Fibroblast of skin of abdomen (primary cell): Measurements from ENCODE around the gene PLG.
A peak's percentile ranks its signal among the peaks of the same experiment; 100 is the strongest.
"Not testable (repeated sequence)": the region's sequence is repeated elsewhere in the genome, so short reads cannot be mapped to it uniquely, and the experiment has no call there.

Experiments used
- DNase-seq: peaks from one replicate; pipeline ENCODE4 v3.0.0-alpha.2; 2013

PLG gene

DNA sequence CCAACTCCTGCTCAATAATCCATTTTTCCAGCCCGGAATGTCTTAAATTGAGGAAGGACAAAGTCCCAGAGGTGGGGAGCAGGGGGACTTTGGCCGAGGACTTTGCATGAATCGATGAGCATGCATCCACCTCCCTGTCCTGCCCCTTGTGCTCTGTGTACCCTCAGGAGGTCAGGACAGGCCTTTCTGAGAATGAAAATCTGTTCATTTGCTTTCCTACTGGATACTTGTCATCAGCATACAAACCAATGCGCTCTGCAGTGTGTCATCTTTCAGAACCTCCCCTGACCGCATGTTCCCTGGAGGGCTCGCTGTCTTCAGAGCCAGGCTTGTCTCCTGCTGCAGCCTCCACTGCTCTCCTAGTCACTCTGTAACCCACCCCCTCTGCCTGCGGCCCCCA lies 2.6 kb downstream of the PLG start:
- not testable (repeated sequence) for DNase-seq

DNA sequence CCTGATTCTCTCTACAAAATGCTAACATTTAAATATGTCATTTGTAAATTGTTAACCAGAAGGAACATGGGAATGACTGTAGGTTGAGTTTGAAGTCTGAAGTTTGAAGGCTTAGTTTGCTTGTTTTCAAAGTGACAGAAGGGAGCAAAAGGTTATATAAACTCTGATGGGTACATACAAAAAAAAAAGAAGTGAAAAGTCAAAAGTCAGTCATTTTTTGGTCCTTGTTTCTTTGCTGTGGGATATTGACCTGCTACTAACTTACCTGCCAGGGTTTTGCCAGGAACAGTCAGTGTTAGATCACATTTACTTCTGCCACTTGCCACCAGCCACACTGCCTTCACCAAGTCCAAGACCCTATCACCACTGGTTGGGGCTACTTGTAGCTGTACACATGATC lies 6.9 kb downstream of the PLG start:
- DNase-seq = not testable (repeated sequence)

DNA sequence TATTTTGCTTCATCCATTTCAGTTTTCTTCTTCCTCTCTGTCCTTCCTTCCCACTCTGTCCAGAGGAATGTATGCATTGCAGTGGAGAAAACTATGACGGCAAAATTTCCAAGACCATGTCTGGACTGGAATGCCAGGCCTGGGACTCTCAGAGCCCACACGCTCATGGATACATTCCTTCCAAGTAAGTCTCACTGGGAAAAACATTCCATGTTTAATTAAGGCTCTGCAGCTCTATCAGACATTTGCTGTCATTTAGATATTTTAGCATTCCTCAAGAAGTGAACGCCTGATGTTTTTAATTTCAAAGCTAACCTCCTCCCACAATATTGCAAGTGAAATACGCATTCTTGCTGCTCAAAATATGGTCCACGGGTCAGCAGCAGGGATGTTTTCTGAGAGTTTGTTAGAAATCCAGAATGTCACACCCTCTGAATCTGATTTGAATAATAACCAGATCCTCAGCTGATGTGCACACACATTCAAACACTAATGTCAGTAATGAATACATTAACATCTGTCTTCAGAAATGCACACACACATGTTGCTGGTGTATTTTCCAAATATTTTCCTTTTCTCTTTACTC lies 12.8 kb downstream of the PLG start:
- peak; percentile 53 for DNase-seq

DNA sequence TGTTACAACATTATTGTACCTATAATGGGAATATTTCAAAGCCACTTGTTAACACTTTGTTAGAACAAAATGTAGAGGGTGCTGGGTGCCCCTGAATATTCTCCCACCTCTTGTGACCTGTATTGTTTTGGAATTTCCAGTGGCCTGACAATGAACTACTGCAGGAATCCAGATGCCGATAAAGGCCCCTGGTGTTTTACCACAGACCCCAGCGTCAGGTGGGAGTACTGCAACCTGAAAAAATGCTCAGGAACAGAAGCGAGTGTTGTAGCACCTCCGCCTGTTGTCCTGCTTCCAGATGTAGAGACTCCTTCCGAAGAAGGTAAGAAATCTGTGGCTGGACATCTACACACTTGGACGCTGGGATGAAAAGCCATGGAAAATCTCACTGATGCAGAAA lies 28.9 kb downstream of the PLG start:
- no peak for DNase-seq

DNA sequence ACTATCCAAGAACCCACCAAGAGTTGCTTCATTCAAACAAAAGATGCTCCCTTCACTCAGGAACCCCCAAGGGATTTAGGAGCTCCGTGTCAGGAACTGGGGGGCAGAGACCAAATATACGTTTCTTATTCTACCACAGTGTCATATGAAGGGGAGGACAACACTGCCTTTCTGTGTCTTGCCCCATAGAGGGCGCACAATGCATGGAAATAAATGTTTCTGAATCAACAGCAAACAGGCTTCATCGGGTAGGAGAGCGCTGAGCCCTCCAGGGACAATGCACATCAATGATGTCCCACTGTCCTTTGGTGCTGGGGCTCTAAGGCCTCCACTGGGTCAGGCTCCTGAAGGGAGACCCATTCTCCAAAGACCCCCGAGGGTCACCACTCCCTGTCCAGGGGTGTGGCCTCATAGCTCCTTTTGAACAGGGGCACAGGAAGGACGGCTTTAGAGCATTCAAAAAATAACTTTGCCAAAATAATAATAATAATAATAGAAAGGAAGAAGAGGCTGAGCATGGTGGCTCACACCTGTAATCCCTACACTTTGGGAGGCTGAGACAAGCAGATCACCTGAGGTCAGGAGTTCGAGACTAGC lies 31.1 kb downstream of the PLG start:
- peak; percentile 32 for DNase-seq

DNA sequence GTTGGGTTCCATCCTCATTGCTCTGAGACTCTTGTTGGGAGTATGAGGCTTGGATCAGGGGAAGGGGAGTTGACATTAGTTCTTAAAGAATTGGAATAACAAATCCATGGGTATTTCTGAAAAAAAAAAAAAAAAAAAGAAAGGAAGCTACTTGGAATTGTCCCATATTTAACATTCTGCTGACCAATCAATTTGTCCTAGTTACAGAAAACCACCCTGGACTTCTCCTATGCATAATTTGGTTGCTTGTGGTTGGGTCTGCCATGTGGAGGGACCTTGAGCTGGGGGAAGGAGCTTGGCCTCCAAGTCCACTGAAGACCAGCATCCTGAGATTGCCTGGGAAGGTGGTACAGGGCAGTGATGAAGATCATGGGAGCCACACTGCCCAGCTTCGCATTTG lies 32.6 kb downstream of the PLG start:
- no peak for DNase-seq

DNA sequence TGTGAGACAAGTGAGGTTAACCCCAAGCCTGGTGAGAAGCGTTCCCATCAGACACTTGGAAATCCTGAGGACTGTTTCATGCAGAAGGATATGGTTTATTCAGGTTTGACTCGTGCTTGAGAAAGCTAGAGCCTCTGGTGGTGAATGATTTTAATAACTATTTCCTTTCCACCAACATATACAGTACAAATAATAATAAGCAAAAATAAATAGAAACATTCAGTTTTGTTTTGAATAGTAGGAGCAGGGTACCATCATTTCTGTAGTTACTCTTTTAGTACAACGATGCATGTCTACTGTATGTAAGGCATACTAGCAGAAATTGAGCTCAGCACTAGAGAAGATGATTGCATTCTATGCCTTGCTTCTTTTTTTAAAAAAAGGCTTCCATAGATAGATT lies 33.5 kb downstream of the PLG start:
- DNase-seq = no peak

DNA sequence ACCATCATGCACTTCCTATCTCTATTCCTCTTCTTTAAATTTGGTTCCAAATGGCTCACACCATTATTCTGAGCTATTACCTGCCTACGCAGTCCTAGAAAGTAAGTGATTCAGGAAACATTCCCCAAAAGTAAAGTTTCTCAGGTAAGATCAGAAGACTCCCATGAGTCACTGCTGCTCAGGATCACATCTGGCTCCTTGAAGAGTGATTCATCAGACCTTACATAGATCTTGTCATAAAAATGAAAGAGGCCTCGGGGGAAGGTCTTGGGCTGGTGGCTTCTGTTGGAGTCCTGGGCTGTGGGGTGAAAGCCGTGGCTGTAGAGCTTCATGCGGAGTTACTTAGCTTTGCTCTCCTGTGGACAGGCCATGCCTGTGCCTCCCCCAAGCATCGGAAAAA lies 35.9 kb downstream of the PLG start:
- DNase-seq = no peak

DNA sequence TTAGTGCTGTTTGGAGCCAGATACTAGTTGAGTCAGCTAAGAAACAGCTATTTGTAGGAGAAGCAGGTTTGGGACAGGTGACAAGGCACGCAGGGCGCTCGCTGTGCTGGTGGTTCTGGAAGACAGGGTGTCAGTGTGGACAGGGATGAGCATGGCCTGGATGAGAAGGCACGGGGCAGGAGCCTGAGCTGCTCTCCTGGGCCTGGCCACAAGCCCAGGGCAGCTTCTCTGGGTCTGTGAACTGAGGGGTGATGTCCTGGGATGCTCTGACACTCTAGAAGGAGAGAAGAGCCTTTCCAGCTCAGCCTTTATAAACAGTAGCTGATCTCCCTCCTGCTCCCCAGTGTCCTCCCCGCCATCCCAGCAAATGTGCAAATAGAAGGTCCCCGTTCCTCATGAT lies 37.9 kb downstream of the PLG start:
- no peak for DNase-seq

DNA sequence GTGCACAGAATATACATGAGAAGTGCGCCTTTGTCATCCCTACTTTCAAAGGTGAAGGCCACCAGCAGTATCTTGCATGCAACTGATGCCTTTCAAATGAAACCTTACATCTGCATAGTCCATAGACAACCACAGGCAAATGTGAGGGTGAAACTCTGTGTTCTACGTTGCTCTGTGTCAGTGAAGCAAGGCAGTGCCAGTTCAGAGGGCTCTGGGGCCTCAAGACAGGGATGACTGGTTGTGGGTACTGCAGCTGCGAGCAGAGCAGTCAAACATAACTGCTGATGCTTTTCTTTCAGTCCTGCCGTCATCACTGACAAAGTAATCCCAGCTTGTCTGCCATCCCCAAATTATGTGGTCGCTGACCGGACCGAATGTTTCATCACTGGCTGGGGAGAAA lies 39.0 kb downstream of the PLG start:
- DNase-seq = not testable (repeated sequence)

DNA sequence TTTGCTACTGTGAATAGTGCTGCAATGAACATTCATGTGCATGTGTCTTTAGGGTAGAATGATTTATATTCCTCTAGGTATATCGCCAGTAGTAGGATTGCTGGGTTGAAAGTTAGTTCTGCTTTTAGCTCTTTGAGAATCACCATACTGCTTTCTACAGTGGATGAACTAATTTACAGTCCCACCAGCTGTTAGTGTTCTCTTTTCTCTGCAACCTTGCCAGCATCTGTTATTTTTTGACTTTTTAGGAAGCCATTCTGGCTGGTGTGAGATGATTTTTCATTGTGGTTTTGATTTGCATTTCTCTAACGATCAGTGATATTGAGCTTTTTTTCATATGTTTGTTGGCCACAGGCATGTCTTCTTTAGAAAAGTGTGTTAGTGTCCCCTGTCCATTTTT lies 40.0 kb downstream of the PLG start:
- DNase-seq = no peak

DNA sequence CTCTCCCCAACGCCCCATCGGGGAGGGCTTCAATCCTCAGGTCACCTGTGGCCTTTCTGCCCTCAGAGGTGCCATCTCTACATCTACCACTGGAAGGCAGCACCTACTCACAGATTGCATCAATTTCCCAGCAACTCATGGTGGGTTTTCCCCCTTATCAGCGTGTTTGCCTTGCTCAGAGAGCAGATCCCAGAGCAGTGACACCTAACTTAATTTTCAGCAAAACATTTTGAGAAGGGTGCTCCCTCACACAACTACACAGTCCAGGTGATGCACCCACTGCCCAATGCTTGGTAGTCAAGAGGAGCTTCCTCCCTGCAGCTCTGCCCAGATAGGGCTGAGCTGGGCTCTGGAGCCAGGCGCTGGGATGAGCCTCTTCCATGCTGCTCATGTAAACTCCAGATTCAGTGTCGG lies 48.2 kb downstream of the PLG start:
- DNase-seq = no peak

DNA sequence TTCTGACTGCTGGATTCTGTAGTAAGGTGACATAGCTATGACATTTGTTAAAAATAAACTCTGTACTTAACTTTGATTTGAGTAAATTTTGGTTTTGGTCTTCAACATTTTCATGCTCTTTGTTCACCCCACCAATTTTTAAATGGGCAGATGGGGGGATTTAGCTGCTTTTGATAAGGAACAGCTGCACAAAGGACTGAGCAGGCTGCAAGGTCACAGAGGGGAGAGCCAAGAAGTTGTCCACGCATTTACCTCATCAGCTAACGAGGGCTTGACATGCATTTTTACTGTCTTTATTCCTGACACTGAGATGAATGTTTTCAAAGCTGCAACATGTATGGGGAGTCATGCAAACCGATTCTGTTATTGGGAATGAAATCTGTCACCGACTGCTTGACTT lies 51.2 kb downstream of the PLG start:
- DNase-seq = not testable (repeated sequence)

DNA sequence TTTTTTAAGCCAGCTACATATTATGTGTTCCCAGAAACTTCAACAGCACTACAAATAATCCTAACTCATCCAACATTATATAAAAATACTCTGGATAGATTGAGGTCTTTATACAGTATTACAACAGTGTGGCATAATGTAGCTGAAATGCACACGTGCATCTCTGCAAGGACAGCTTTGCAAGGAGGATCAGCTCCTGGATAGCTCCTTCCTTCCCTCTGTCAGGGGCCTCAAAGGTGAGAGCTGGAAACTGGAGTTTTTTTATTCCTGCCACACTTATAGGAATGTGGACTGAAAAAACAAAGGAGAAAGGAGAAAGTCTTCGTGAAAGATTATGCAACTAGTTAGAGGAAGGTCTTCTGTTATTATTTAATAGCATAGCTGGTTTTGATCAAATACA lies 53.1 kb downstream of the PLG start:
- no peak for DNase-seq

DNA sequence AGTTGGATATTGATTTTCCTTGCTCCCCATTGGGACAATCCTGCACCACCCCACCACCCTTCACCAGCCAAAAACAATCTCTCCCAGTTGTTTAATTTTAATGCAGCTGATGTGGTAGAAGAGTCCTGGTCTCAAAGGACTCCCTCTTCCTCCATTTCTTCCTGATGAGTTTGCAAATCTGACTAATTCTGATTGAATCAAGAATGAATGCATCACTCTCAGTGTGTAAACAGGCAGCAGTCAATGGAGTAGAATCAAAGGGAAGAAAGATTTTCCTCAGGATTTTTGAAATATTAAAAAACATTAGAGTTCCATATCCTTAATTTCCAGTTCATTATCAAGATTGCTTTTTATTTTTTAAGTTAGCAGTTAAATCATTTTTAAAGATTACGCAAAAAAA lies 54.0 kb downstream of the PLG start:
- DNase-seq = no peak

DNA sequence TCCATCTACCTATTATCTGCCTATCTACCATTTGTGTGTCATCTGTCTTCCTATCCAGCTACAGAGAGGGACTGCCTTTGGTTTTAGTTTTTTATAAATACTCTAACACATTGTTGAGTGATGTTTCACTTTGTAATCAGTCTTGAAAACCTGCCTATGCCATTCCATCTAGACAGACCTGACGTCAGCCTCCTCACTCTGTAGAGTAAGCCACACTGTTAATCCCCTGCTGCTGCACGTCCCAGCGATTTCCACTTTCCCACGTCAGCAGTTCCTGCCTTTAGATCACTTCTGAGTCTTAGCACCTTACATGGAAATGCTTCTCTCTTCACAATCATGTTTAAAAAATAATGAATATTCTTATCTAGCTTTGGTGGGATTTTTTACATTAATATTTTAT lies 54.8 kb downstream of the PLG start:
- no peak for DNase-seq

DNA sequence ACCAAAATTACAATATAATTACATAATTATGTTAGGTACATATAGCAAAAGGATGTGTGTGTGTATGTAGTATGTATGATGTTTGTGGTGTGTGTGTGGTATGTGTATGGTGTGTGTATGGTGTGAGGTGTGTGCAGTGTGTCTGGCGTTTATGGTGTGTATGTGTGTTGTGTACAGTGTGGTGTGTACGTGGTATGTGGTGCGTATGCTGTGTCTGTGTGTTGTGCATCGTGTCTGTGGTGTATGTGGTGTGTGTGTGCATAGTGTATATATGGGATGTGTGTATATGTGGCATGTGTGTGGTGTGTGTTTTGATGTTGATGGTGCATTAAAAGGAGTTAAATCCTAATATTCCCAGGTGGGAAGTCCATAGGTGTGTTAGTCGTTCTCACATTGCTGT lies 62.8 kb downstream of the PLG start:
- no peak for DNase-seq

DNA sequence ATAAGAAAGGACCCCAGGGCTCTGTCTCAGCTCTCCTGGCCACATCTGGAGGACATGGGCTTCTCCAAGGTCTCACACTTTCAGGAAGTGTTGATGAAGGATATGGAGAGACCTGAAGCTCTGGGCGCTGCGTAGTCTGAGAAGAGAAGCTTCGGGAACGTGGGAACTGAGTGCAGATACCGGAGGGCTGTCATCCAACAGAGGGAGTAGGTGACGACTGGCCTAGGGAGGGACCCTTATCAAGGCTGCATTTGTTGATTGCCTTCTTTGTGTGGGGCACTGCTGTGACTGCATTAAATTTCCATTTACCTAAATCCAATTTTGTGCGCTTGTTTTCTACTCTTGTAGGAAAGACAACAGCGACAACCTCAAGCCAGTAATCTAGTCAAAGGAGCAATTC lies 63.4 kb downstream of the PLG start:
- no peak for DNase-seq

DNA sequence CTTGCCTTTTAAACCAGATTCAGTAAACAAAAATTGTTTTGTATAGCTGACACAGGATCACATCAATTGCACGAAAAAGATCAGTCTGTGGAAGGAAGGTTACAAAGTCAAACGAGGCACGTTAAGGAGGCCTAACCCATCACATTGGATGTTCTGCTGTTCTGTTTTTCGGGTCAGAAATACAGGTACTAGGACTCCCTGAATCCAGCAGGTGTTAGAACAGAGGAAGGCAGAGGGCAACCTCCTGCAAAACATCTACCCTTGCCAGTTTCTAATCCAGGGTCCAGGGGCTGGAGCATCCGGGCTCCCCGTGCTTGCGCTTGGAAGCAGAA lies 64.6 kb downstream of the PLG start:
- no peak for DNase-seq

DNA sequence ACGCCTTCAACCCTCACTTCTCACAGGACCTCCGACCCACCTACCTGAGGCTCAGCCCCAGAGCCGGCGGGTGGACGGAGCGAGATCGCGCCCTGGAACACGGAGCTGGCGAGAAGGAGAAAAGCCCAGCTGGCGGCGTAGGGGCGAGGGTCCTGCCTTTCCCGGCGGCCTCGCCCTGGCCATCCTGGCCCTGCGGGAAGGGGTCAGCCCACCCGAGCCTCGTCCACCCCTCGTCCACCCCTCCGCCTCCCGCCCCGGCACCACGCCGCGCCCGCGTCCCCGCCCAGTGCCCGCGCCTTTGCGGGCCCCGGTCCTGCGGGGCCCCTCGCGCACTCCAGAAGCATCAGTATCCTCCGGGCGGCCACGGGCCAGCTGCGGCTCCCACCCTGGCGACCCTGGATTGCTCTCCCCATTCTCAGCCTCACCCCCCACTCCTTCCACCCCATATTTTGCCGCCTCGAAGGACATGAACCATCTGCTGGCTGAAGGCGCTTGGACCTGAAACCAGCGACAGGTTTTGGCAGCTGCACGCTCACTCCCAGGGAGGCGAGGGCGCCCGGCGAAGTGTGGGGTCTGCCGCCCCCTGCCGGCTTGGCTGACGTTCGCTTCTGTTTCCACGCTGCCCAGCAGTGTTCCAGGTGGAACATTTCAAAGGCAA lies 65.1 kb downstream of the PLG start:
- DNase-seq = peak; percentile 28

DNA sequence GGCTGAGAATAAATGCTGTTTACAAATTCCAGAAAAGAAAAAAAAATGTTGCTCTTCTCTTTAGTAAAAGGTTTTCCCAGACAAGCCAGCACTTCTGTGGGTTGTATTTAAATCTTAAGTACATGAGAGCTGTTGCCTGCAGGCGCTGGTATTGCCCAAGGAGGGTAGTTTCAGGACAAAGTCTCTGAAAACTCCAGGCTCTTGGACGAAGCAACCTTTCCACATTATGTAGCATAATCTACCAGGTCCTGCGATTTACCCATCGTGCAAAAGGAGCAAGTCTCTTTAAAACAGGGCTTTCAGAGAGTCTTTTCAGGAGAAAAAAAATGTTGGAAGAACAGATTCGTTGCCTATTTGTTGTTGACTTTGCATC lies 65.6 kb downstream of the PLG start:
- DNase-seq = no peak

DNA sequence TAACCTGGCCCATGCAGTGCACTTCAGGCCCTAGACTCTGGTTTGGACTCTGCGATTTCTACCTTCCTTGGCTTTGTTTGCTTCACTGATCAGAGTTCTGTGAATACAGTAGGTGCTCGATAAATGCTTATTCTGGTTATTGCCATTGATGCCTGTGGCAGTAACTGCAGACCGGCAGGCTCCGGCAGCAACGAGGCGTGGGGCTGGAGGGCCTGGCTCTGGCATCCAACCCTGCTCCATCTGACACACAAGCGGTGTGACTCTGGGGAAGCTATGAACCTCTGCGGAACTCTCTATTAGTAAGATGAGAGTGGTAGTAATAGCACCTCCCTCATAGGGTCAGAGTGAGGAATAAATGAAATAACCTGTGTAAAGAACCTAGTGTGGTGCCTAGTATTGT lies 66.1 kb downstream of the PLG start:
- DNase-seq = no peak

DNA sequence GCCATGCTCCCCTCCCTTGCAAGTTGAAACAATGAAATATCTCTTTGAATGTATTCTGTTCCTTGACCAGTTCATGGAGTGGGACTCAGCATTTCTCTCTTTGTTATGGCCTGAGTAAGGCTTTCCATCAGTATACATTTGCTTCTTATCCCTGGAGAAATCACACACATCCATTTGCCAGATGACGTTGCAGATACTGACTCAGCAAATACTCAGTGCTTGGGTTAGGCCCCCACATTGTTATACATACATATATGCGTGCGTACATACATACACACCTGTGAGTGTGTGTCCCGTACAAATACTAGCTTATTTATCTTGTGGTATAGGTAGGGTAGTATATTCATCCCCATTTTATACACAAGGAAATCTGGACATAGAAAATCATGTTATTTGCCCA lies 72.4 kb downstream of the PLG start:
- DNase-seq = no peak

DNA sequence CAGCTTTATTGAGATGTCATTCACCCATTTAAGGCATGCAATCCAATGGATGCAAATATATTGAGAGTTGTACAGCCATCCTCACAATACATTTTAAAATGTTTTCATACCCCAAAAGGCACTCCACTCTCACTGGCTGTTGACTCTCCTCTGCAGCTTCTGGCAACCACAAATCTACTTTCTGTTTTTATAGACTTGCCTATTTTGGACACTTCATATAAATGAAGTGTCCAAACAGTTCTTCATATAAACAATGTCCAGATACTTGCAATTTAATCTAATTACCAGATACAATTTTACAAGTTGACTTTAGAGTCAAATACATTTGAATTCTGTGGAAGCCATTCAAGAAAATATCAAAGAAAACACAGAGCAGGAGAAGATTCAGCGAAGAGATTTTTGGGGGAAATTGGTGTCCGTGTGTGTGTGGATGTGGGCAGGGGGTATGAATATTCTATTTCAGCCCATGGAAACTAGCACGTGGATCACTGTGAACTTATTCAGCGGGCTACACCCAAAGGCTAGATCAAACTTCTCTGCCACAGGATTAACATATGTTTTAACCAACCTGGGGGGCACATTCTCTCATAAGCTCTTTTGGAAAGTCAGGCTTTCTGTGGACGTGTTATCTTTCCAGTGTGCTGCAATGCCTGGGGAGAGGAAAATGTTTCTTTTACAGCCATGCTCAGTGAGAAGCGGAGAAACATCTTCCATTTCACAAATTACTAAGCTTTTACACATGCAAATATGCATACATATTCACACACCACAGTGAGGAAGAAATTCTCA lies 73.9 kb downstream of the PLG start:
- no peak for DNase-seq
